GM18526 (cell line): ENCODE measurements around the gene KRT79.

Source experiments
- POLR2A ChIP-seq: IDR thresholded peaks from 3 replicates; pipeline ENCODE4 v1.6.1; 2011; ENCODE audit not compliant: insufficient read length; ENCODE audit errors: extremely low read depth

Gene KRT79

GRCh38 chr12:52867642-52868041, 33.5 kb upstream of the KRT79 start:
- TF ChIP-seq POLR2A: no peak

- TF ChIP-seq POLR2A: no peak
Observed at GRCh38 chr12:52867152-52867551, 33.0 kb upstream of the KRT79 start.

GRCh38 chr12:52865090-52865944, 31.2 kb upstream of the KRT79 start:
- TF ChIP-seq POLR2A: no peak

GRCh38 chr12:52862023-52862422, 27.9 kb upstream of the KRT79 start:
- TF ChIP-seq POLR2A: no peak

GRCh38 chr12:52861511-52861910, 27.4 kb upstream of the KRT79 start:
- TF ChIP-seq POLR2A: no peak

- no peak for TF ChIP-seq POLR2A
Observed at GRCh38 chr12:52860102-52860823, 26.2 kb upstream of the KRT79 start.

- TF ChIP-seq POLR2A: no peak
Observed at GRCh38 chr12:52857500-52857899, 23.4 kb upstream of the KRT79 start.

GRCh38 chr12:52856787-52857186, 22.7 kb upstream of the KRT79 start:
- TF ChIP-seq POLR2A: no peak

GRCh38 chr12:52851787-52852186, 17.7 kb upstream of the KRT79 start:
- TF ChIP-seq POLR2A: no peak

GRCh38 chr12:52850681-52851080, 16.6 kb upstream of the KRT79 start:
- TF ChIP-seq POLR2A: no peak

- TF ChIP-seq POLR2A: no peak
Observed at GRCh38 chr12:52849511-52849910, 15.4 kb upstream of the KRT79 start.

GRCh38 chr12:52848661-52849255, 14.6 kb upstream of the KRT79 start, which contains the start of gene KRT78:
Gene KRT78 (minus strand): TSS chr12:52848994. CDS start chr12:52848930, 64 bp downstream.
- no peak for TF ChIP-seq POLR2A

- no peak for TF ChIP-seq POLR2A
Observed at GRCh38 chr12:52847335-52848102, 13.4 kb upstream of the KRT79 start.

- TF ChIP-seq POLR2A: no peak
Observed at GRCh38 chr12:52846356-52846970, 12.4 kb upstream of the KRT79 start.

GRCh38 chr12:52845946-52846345, 11.8 kb upstream of the KRT79 start:
- TF ChIP-seq POLR2A: no peak

- TF ChIP-seq POLR2A: no peak
Observed at GRCh38 chr12:52844386-52844785, 10.3 kb upstream of the KRT79 start.
